Measurements from ENCODE around the gene NPY4R.
"Not testable (repeated sequence)": the region's sequence is repeated elsewhere in the genome, so short reads cannot be mapped to it uniquely, and the experiment has no call there.

The NPY4R gene, protein sequence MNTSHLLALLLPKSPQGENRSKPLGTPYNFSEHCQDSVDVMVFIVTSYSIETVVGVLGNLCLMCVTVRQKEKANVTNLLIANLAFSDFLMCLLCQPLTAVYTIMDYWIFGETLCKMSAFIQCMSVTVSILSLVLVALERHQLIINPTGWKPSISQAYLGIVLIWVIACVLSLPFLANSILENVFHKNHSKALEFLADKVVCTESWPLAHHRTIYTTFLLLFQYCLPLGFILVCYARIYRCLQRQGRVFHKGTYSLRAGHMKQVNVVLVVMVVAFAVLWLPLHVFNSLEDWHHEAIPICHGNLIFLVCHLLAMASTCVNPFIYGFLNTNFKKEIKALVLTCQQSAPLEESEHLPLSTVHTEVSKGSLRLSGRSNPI

DNA sequence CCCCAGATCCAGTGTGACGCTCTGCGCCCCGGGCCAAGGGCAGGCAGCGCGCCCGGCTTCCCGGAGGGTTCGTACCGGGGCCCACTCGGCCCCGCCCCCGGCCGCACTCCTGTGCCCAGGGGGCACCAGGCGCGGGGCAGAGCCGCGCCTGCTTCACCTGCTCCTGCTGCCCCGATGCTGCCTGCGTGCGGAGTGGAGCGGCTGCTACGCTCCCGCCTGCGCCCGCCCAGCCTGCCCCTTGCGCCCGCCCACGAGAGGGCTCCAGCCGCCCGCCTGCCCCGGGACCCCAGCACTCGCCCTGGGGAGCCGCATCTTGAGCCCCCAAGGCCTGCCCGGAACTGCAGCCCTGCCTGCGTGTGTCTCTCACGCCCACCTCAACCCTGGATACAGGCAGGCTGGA lies at the start of gene NPY4R:
Gene NPY4R, minus strand, starts transcription at position 194 of the 400 bp plus-strand sequence. CDS start 3,323 bp downstream, outside the sequence.
- not testable (repeated sequence) for DNase-seq

DNA sequence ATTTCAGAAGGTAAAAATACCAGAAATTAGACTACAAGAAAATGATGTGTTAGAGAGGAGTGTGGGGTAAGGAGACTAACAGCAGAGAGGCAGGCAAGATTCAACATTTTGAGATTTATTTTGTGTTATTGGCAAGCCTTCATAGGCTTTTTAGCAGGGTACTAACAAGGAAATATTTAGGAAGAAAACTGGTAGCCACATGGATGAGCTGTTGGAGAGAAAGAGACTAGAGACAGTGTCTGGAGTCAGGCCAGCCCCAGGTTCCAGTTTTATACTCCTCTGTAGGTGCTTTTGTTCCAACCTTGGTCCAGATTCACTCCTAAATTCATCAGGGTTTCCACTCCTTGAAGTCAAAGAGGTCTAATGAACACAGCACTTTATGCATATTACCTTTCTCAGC lies 49.6 kb upstream of the NPY4R start:
- no peak for DNase-seq

DNA sequence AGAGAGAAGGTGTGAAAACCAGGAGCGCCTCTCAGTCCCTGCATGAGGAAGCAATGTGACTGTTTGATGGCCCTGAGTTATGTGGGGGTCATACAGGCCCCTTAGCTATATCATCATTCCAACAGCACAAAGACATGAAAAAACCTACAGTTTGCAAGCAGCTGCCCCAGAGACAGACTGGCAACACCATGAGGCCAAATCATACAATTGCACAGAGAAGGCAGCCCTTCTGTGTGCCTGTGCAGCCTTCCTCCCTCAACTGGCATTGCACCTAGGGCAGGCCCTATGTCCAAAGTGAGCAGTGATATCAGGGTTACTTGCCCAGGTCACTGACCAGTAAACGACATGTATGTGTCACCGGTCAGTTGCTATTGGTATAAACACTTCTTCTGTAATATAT lies 49.1 kb upstream of the NPY4R start:
- DNase-seq: no peak

DNA sequence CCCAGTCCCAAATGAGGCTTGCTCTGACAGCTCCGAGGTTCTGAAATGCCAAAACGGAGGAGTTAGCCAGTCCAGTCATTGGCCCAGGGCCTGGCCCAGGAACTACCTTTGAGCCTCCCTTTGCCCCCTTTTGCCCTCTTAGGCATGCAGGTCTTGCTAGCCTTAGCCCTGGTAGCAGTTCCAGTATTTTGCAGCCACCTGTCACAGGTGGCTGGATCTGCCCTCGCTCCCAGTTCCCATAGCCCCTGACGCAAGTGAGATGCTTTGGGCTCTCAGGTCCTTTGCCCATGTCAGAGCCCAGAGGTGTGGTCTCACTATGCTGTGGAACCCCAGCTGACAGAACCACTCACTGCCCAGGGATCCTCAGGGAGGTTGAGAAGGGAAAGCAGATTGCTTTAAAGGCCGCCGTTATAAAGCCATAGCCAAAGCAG lies 48.7 kb upstream of the NPY4R start:
- no peak for DNase-seq

DNA sequence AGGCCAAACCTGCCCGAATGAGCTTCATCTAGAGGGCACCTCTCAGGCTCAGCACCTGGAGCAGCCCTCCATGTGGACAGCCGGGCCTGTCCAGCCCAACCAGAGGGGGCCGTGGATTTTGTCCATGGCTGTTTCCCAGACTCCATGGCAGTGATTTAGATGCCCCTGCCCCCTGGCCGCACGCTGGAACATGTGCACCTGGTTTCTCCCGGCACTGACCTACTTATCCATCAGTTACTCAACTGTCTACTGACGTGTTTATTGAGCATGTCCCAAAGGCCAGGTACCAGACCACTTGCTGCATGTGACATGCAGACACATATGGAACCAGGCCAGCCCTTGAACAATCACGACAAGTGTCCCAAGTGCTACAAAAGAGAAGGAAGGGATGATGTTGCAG lies 47.6 kb upstream of the NPY4R start:
- DNase-seq: not testable (repeated sequence)

DNA sequence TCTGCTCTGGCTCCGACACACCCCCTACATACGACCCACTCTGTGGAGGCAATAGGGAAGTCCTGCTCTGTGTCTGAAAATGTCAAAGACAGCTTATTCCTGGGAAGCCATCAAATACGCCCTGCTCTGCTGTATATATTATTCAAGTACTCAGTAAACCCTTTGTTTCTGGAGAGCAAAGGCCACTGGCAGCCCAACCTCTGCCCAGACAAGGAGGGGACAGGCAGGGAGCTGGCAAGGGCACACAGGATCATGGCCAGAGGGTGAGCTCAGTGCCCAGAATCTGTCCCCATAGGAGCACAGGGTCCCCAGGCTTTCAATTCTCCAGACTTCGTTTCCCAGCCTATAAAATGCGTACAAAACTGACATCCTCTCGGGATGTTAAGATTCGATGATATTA lies 47.0 kb upstream of the NPY4R start:
- DNase-seq: not testable (repeated sequence)

DNA sequence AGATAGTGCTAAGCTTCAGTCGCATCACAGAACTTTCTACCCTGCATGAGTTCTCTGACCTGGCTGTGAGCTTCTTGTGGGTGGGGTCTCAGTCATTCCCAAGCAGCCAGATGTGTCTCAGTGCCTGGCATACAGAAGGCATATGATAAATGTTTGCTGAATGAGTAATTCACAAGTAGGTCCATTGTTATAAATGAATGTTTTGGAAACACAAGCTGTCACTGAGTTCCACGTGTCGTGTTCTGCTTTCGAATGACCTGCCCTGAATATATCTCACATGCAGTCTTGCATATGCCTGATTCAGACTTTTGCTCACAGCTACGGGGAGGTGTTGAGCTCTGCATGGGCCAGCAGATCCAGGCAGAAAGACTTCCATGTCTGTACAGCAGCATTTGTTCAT lies 46.2 kb upstream of the NPY4R start:
- DNase-seq: not testable (repeated sequence)

DNA sequence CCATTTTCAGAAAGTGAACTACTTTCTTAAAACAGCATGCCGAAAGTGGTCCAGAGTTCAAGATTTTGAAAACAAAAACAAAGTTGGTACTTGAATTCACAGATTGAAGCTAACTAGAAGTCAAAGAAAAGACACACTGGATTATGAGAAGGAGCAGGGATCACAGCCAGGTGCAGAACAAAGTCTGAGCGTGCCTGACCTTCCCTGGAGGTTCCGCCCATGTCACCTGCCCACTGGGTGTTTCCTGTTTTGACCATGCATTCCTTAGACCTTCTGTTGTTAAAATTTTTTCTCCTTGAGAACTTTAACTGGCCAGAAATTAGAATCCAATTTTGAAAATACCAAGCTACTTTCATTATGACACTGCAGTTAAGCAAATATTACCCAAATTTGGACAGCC lies 34.2 kb upstream of the NPY4R start:
- DNase-seq: not testable (repeated sequence)

DNA sequence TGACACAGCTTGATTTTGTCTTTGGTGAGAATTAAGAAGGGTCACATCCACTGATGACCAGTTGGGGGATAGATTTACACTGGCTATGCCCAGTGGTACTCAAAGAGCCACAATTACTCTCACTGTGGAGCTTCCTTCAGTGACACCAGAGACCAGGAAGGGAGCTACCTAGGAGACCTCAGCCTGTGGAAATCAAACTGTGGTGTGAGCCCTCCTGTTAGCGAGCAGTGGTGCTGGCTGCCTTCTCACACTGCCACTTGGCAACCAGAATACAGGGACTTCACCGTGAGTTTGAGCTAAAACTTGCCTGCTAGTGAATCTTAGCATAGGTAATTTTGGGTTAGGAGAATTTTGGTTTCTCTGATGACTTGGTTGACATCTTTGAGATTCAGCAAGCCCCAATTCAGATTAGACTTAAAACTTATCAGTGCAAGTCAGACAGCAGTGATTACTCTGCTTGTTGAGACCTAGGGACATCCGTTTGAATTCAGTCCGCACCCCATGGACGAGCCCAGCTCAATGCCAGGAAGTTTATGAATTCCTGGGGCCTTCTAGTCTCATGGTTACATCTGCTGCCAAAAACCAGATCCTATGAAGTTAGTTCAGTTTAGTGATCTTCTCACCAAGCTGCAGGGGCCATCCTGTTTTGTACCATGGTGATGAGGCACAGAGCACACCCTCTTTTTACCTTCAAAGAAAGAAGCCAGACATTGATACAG lies 33.4 kb upstream of the NPY4R start:
- DNase-seq: not testable (repeated sequence)

DNA sequence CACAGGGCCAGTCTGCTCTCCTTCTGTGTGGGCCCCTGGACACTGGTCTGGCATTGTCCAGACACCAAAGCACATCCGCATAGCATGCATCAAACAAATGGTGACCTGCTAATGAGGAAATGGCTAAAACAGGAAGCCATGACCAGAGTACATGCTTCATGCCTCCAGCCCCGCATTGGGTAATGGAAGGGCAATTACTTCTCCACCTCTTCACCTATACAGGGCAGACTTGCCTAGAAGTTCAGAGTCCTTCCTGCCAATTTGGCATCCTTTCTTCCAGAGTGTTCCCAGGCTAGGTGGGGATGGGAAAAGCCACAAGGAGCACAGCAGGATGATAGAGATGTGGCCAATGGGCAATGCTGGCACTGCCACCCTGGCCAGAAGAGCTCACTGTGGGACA lies 32.1 kb upstream of the NPY4R start:
- not testable (repeated sequence) for DNase-seq

DNA sequence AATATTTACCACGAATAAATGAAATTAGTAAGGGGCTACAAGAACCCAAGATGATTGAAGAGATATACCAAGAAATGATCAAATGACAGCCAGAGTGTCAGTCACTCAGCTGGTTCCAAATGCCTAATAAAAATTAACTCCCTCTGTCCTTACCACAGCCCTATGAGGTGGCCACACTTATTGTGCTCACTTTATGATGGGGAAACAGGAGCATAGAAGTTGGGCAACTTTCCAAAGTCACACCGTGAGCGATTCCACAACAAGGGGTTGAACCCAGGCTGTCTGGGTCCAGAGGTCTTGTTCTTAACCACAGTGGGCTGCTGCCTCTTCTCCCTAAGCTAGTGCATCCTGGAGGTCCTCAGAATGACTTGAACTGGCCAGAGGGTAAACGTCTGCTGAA lies 31.6 kb upstream of the NPY4R start:
- not testable (repeated sequence) for DNase-seq

DNA sequence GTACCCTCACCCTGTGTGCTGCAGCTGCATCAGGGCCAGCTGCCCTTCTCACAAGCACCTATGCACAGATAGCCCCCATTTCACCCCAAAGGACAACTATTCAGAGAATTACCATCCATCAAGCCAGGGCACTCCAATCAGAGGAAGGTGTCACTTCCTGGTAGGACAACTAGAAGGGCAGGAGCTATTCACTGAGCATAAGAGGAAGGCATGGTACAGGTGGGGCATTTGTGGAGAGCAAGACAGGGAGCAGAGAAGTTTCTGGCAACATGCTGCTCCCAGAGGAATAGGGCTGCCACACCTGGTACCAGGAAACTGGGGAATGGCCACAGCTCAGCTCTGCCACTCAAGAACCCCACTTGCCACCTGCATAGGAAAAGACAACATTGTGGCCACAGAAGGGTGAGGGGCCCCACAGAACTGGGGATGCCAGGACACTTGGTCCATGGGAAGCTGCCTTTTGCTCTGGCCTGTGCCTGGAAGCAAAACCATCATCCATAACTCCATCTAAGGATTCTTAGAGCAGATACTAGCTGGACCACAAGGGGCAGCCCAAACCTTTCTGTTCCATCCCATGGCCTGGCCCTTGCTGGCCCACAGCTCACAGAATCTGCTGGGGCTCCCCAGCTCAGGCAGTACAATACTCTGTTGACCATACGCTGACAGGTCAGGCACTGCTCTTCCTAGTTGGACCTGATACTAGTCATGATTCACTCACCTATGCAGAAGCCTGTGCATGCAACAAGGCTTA lies 25.8 kb upstream of the NPY4R start:
- not testable (repeated sequence) for DNase-seq

DNA sequence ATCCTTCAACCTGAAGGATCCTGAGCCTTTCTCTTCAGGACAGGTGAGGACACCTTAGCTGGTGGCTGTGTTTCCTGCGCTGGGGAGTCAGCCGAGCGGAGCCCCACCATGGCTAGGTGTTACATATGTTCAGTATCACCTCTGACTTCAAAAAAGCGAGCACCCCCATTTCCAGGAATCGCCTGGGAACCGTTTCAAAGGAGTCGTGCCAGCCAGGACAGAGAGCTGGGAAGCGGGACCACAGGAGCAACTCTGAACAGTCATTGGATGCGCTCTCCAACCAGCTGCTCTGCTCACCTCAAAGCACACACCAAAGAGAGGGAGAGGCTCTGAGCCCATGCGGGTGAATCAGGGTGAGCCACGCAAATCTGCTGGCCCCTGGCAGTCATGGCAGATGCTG lies 24.5 kb upstream of the NPY4R start:
- DNase-seq: not testable (repeated sequence)

DNA sequence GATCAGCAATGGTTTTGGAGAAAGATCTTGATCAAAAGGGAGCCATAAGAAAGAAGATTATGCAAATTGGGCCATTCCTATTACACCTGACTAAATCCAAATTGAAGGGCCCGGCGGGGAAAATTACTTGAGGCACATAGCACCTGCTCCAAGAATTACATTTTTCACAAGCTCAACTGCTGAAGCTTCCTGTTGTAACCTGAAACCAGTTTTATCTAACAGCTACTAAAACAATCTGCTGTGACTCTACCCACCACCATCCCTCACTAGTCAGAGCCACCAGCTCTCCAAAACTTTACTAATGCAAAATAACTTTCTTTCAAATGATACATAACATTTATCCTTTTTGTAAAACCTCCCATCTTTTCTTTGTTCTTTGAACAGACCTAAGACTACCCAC lies 20.7 kb upstream of the NPY4R start:
- not testable (repeated sequence) for DNase-seq

DNA sequence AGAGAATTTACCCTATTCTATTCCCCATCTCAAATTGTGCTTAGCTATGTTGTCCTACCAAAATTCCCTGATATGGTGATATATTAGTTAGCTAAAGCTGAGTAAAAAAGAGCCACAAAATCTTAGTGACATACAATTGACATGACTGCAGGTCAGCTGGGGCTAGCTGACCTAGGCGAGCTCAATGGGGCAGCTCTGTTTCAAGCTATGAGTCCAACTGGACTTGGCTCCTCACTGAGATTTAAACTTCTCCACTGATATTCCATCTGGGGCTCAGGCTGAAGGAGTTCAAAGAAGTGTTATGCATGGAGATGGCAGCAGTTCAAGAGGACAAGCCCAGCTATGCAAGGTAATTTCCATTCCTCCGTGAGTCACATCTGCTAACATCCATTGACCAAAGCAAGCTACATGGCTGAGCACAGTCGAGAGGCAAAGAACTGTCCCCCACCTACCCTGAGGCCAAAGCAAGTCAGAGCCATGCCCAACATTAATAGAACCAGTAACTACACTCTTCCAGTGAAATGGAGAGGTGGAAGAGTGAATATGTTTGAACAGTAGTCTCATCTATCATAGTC lies 9.1 kb upstream of the NPY4R start:
- DNase-seq: not testable (repeated sequence)

DNA sequence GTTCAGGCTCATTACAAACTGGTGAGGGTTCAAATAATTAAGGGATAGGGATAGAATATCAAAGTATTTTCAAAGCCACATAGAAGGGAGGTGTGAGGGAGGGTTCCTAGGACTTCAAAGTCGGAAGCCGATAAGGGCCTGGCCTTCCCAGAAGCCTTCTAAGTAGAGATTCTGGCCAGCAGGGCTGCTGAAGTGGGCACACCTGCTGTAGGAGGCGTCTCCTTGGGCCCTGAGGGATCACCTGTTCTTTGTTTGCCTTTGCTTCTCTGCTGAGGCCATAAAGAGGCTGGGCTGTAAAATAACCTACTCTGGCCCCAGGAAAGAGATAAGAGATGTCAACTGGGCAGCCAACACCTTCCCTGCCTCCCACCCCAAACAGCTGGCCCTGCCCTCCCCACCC lies 8.0 kb upstream of the NPY4R start:
- not testable (repeated sequence) for DNase-seq

DNA sequence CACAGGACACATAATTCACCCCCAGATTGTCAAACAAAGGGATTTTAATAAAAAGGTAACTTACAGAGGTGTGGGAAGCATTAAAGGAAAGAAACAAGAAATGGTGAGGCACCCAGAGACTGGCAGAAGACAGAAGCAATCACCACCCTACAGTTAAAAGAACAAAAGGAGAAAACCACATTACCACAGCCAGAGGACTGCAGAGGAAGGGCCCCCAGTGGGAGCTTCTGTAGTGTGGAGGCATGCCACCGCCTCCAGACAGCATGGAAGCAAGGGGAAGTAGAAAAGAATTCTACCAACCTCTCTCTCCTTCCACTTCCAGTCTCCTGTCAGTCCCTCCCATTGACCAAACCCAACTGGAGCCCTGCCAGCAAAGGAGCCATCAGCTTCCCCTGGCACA lies 4.4 kb upstream of the NPY4R start:
- DNase-seq: not testable (repeated sequence)

DNA sequence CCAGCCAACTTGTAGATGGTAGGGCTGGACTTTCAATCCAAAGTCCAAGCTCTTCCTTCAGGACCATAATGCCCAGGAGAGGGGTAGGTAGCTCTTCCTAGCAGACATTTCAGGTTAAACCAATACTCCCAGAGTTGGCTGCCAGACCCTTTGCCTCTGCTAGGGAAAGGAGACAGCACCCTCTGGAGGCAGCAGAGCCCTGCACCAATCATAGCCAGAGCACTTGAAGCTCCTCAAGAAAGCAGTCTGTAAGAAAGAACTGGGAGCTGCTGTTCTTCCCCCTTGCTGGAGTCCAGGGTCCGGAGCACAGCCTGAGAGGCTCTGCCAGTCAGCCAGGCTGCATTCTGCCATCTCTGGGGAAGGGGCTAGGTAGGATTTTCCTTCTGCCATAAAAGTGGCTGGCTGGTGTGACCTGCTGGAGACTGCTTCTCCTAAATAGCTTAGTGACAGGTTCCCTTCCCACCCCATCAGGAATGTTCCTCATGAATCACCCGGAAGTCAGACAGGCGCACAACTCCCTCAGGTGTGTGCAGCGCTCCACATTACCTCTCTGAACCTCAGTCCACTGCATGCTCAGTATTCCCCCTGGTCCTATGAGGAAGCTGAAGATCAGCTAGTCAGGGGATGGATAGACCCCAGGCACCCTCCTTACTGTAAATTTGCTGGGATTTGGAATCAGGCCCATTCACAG lies 2.5 kb upstream of the NPY4R start:
- not testable (repeated sequence) for DNase-seq

DNA sequence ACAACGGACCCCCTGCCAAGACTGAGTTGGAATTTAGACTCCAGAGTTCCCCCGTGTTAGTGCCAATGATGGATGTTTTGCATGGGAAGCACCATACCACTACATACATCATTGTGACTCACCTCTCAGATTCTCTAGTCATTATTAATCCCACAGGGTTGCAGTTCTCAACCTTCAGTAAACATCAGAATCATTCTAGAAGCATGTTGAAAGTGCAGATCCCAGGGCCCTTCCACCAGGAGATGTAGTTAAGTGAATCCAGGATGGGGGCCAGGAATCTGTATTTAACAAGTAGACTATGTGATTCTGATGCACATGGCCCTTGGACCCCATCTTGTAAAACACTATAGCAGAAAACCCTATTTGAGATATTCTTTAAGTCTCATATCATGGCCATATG lies 2.1 kb downstream of the NPY4R start:
- DNase-seq: not testable (repeated sequence)

DNA sequence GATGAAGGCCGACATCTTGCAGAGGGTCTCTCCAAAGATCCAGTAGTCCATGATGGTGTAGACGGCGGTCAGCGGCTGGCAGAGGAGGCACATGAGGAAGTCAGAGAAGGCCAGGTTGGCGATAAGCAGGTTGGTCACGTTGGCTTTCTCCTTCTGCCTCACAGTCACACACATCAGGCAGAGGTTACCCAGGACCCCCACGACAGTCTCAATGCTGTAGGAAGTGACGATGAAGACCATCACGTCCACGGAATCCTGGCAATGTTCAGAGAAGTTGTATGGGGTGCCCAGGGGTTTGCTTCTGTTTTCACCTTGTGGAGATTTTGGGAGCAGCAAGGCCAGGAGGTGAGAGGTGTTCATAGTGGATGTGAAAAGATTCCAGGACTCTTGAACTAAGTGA lies 3.5 kb downstream of the NPY4R start:
- DNase-seq: not testable (repeated sequence)

DNA sequence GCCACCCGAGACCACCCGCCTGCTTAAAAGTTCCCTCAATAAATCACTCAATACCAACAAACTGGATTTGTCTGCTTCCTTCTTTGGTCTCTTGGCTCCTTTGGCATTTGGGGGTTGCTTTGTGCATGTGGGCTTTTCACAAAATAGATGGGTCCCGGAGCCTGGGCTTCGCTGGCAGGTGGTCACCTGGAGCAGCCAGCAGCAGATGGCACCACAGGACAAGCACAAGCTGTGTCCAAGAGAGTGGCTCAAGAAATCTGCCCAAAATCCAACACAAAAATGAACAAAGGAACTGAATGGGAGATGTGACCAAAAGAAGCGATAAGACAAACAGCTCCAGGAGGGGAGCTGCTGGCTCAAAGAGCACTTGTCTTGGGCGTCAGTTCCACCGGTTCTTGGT lies 6.2 kb downstream of the NPY4R start:
- DNase-seq: not testable (repeated sequence)

DNA sequence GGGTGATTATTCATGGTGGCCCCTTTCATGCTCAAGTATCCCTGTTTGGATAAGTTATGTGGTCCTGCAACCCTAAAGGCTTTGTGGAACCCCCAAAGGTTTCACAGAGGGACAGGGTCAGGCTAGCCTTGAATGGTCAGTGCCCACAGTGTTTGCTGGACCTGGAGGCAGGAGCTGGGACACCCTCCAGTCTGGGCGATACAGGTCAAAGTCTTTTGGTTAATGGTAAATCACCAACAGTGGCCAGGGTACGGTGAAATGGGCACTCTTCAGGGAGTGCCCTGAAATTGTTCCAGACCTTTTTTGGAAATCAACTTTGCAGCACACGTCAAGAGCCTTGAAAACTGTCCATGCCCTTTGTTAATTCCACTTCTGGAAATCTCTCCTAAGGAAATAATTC lies 8.7 kb downstream of the NPY4R start:
- not testable (repeated sequence) for DNase-seq
